Measurements from ENCODE around the gene ERLIN1. TPM values are rescaled to one million over a fixed set of nuclear protein-coding genes. Genes with fewer than 3 reads are reported as not detected.

Gene ERLIN1
- total RNA-seq, 6 experiments from 2014 or later: 37.1 to 82.0 (median 54.1) TPM

DNA sequence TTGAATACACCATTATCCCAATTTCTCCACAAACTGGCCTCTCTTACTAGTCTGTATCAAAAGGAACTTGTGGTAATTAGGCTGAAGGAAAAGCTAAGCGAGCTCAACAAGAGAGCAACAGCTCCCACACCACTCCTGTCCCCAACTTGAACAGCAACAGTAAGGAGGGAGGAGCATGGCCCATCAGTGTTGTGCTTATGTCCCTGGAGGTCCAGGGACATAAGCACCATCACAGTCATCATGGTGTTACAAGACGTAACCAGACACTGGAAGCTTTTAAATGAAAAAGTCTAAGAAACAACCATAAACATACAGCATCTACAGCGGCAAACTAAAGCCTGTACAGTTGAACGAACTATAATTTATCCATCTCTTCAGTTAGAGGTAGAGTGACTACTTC is 989 bp downstream of the ERLIN1 start:
- intact Hi-C loops (cut with DNase I): no loop called here
- no peaks in the 10 kb centered on the region for H3K27me3 ChIP-seq
- DNase-seq: no peak
- no peaks in the 10 kb centered on the region for H3K9me3 ChIP-seq
- ATAC-seq: peak in 3 of 4 donors; percentile 31 to 44 (median 37)
- WGBS (ENCODE audit: insufficient coverage, low coverage, low lambda C conversion rate, missing lambda C conversion rate): 0% methylated on average over 4 of the region's 4 CpGs
- TF ChIP-seq, protein P1, sequence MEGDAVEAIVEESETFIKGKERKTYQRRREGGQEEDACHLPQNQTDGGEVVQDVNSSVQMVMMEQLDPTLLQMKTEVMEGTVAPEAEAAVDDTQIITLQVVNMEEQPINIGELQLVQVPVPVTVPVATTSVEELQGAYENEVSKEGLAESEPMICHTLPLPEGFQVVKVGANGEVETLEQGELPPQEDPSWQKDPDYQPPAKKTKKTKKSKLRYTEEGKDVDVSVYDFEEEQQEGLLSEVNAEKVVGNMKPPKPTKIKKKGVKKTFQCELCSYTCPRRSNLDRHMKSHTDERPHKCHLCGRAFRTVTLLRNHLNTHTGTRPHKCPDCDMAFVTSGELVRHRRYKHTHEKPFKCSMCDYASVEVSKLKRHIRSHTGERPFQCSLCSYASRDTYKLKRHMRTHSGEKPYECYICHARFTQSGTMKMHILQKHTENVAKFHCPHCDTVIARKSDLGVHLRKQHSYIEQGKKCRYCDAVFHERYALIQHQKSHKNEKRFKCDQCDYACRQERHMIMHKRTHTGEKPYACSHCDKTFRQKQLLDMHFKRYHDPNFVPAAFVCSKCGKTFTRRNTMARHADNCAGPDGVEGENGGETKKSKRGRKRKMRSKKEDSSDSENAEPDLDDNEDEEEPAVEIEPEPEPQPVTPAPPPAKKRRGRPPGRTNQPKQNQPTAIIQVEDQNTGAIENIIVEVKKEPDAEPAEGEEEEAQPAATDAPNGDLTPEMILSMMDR (IDR thresholded peaks at IDR 0.05): no peak
- peak; percentile 60 for TF ChIP-seq POLR2A (IDR thresholded peaks at IDR 0.05)
- peaks cover 0 to 51% (median 11%) of the 10 kb centered on the region in 4 donors for H3K4me1 ChIP-seq
- H3K27ac ChIP-seq: peak overlapping the region; percentile 72 to 90 (median 86)
- peak overlapping the region; percentile 60 to 89 (median 88) for H3K4me3 ChIP-seq
- peaks cover 0 to 5% (median 2%) of the 10 kb centered on the region in 4 donors for H3K36me3 ChIP-seq

DNA sequence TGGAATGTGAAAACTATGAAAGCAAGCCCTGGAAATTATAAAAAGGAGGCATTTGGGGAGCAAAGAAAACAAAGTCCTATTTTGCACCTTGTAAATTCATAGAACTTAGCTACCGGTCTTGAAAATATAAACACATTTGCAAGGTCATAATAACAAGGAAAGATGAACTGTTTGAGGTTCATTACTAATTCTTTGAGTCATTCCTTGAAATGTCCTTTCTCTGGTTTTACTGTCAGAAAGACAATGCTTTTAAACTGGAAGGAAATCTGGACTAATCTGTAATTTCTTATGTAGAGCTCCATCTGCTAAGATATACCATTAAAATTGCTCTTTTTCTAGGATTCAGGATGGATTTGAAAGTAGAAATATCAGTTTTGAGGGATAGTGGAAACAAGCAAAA is 1.4 kb downstream of the ERLIN1 start:
- H3K36me3 ChIP-seq: peaks cover 0 to 4% (median 2%) of the 10 kb centered on the region in 4 donors
- peak overlapping the region; percentile 72 to 90 (median 86) for H3K27ac ChIP-seq
- no peaks in the 10 kb centered on the region for H3K27me3 ChIP-seq
- peak overlapping the region; percentile 60 to 89 (median 88) for H3K4me3 ChIP-seq
- intact Hi-C loops (cut with DNase I): no loop called here
- TF ChIP-seq, protein P1 (IDR thresholded peaks at IDR 0.05): no peak
- no peak for TF ChIP-seq POLR2A (IDR thresholded peaks at IDR 0.05)
- no peak for DNase-seq
- ATAC-seq: no peak
- H3K9me3 ChIP-seq: no peaks in the 10 kb centered on the region
- peaks cover 0 to 54% (median 11%) of the 10 kb centered on the region in 4 donors for H3K4me1 ChIP-seq
- WGBS (ENCODE audit: insufficient coverage, low coverage, low lambda C conversion rate, missing lambda C conversion rate): 5% methylated on average over 1 of the region's 1 CpG

GRCh38 chr10:100183481-100183880 is 2.3 kb downstream of the ERLIN1 start:
- Histone ChIP-seq H3K4me3 (peak overlapping the region in 2 of 3 donors; percentile 5 to 89), H3K4me1 (peaks cover 0 to 63% (median 11%) of the 10 kb centered on the region in 4 donors), H3K36me3 (peaks cover 0 to 3% (median under 1%) of the 10 kb centered on the region in 4 donors), H3K27me3 (no peaks in the 10 kb centered on the region), H3K27ac (peak overlapping the region in 2 of 3 donors; percentile 72 to 90), H3K9me3 (no peaks in the 10 kb centered on the region)
- intact Hi-C loops (cut with DNase I): no loop called here
- ATAC-seq (peak; percentile 7 to 51 (median 25)), DNase-seq (no peak)
- TF ChIP-seq, protein P1 (IDR thresholded peaks at IDR 0.05): no peak
- TF ChIP-seq POLR2A (IDR thresholded peaks at IDR 0.05): peak; percentile 55
- WGBS (ENCODE audit: insufficient coverage, low coverage, low lambda C conversion rate, missing lambda C conversion rate): 36% methylated on average over 3 of the region's 3 CpGs

DNA sequence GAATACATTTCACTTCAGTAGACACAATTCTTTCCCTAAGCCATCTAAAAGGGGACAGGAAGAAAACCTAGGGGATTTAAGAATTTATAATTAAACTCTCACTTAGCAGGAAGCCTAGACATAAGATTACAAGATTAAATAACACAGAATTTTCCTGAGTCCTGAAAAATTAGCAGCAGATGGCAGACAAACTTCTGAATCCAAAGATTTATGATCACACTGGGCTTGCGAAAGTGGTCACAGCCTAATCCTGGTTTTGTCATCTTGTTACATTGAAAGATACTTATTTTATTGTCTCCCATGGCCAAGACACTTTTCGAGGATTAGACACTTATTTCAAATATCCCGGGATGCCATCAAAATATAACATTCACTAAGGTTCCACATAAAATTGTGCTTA is 2.9 kb downstream of the ERLIN1 start:
- peaks cover 0 to 6% (median 2%) of the 10 kb centered on the region in 4 donors for H3K36me3 ChIP-seq
- intact Hi-C loops (cut with DNase I): no loop called here
- H3K27ac ChIP-seq: peak overlapping the region; percentile 6 to 90 (median 72)
- peak overlapping the region in 1 of 3 donors; percentile 5 for H3K4me3 ChIP-seq
- TF ChIP-seq POLR2A (IDR thresholded peaks at IDR 0.05): no peak
- TF ChIP-seq, protein P1 (IDR thresholded peaks at IDR 0.05): no peak
- WGBS (ENCODE audit: insufficient coverage, low coverage, low lambda C conversion rate, missing lambda C conversion rate): 77% methylated on average over 3 of the region's 3 CpGs
- DNase-seq (no peak), ATAC-seq (no peak)
- H3K4me1 ChIP-seq: peaks cover 0 to 68% (median 11%) of the 10 kb centered on the region in 4 donors
- H3K9me3 ChIP-seq: no peaks in the 10 kb centered on the region
- H3K27me3 ChIP-seq: no peaks in the 10 kb centered on the region

Data from right lobe of liver (tissue), 6 donors.